ENCODE measurements around the gene NR3C2. TPM values are rescaled to one million over a fixed set of nuclear protein-coding genes. Genes with fewer than 3 reads are reported as not detected.

NR3C2 gene
- total RNA-seq, 1 experiment from 2014 or later, result 0.16 TPM

DNA sequence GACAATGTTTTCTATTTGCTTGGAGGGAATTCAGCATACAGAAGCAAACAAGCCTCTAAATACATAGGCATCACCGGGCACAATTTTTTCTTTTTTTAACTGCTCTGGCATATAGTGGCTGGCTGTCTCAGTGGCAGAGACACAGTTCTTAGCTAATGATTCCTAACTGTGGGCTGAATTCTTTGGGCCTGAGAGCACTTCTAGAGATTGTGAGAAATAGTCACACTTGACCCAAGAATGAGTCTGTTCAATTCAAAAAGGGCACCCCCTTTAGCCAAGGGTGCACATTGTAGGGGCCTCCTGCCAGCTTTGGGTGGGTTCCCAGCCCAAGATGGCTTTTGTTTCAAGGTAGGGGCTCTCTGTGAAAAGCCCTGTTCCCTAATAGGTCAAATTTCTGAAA, 364.6 kb downstream of the NR3C2 start:
- peaks cover 18% of the 10 kb centered on the region for H3K36me3 Mint-ChIP-seq (ENCODE audit: insufficient read depth, unreplicated experiment)
- Histone ChIP-seq H3K4me1 (no peaks in the 10 kb centered on the region), H3K4me3 (ENCODE audit: low read depth, low read length) (no peak overlapping the region), H3K27me3 (replicated peaks; ENCODE audit: control insufficient read depth, insufficient read depth, low read length) (no peaks in the 10 kb centered on the region), H3K9me3 (no peaks in the 10 kb centered on the region), H3K36me3 (ENCODE audit: control insufficient read depth, insufficient read depth, low read length) (peaks cover 2% of the 10 kb centered on the region)
- H3K27ac Mint-ChIP-seq (ENCODE audit: unreplicated experiment), result no peak overlapping the region
- ChIA-PET POLR2A (no interaction called here), CTCF (no interaction called here)
- no peaks in the 10 kb centered on the region for H3K4me1 Mint-ChIP-seq (ENCODE audit: low read depth, unreplicated experiment)
- H3K4me3 Mint-ChIP-seq (ENCODE audit: unreplicated experiment), result no peak overlapping the region
- no peaks in the 10 kb centered on the region for H3K27me3 Mint-ChIP-seq (ENCODE audit: insufficient read depth, unreplicated experiment)
- peaks cover 11% of the 10 kb centered on the region for H3K9me3 Mint-ChIP-seq (ENCODE audit: unreplicated experiment)
- BruUV-seq (replicated peaks), result no TSS peak
- TF ChIP-seq, protein P1, sequence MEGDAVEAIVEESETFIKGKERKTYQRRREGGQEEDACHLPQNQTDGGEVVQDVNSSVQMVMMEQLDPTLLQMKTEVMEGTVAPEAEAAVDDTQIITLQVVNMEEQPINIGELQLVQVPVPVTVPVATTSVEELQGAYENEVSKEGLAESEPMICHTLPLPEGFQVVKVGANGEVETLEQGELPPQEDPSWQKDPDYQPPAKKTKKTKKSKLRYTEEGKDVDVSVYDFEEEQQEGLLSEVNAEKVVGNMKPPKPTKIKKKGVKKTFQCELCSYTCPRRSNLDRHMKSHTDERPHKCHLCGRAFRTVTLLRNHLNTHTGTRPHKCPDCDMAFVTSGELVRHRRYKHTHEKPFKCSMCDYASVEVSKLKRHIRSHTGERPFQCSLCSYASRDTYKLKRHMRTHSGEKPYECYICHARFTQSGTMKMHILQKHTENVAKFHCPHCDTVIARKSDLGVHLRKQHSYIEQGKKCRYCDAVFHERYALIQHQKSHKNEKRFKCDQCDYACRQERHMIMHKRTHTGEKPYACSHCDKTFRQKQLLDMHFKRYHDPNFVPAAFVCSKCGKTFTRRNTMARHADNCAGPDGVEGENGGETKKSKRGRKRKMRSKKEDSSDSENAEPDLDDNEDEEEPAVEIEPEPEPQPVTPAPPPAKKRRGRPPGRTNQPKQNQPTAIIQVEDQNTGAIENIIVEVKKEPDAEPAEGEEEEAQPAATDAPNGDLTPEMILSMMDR (IDR thresholded peaks at IDR 0.05; ENCODE audit: insufficient read depth in 1 of 2, low read depth in 1 of 2, low read length in 1 of 2, severe bottlenecking in 1 of 2, unreplicated experiment in 1 of 2), result no peak
- intact Hi-C loops (cut with micrococcal nuclease; ENCODE audit: unreplicated experiment), result no loop called here
- no peak for DNase-seq

DNA sequence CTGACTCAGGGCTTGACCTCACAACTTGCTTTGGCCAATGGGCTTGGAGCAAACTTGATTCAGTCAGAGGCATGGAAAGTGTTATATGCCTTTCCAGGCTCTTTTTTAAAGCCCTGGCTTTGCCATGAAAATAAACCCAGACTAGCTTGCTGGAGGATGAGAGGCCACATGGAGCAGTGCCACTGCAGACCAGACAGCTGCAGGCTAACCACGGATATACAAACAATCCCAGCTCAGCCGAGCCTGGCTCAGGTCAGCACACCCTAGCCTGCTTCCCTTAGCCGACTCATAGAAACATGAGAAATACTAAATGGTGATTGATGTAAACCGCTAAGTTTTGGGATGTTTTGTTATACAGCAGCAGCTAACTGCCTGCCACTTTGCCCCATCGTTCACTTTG, 365.2 kb downstream of the NR3C2 start:
- H3K27me3 Mint-ChIP-seq (ENCODE audit: insufficient read depth, unreplicated experiment), result no peaks in the 10 kb centered on the region
- intact Hi-C loops (cut with micrococcal nuclease; ENCODE audit: unreplicated experiment), result no loop called here
- H3K36me3 Mint-ChIP-seq (ENCODE audit: insufficient read depth, unreplicated experiment), result peaks cover 18% of the 10 kb centered on the region
- BruUV-seq (replicated peaks), result no TSS peak
- no peak overlapping the region for H3K4me3 ChIP-seq (ENCODE audit: low read depth, low read length)
- CTCF ChIA-PET, result no interaction called here
- POLR2A ChIA-PET, result no interaction called here
- no peak for DNase-seq
- H3K4me1 ChIP-seq, result no peaks in the 10 kb centered on the region
- no peaks in the 10 kb centered on the region for H3K9me3 ChIP-seq
- no peak overlapping the region for H3K4me3 Mint-ChIP-seq (ENCODE audit: unreplicated experiment)
- H3K36me3 ChIP-seq (ENCODE audit: control insufficient read depth, insufficient read depth, low read length), result peaks cover 2% of the 10 kb centered on the region
- TF ChIP-seq, protein P1 (IDR thresholded peaks at IDR 0.05; ENCODE audit: insufficient read depth in 1 of 2, low read depth in 1 of 2, low read length in 1 of 2, severe bottlenecking in 1 of 2, unreplicated experiment in 1 of 2), result no peak
- H3K9me3 Mint-ChIP-seq (ENCODE audit: unreplicated experiment), result peaks cover 11% of the 10 kb centered on the region
- H3K27me3 ChIP-seq (replicated peaks; ENCODE audit: control insufficient read depth, insufficient read depth, low read length), result no peaks in the 10 kb centered on the region
- no peaks in the 10 kb centered on the region for H3K4me1 Mint-ChIP-seq (ENCODE audit: low read depth, unreplicated experiment)
- H3K27ac Mint-ChIP-seq (ENCODE audit: unreplicated experiment), result no peak overlapping the region

- CTCF ChIA-PET, result no interaction called here
- Histone ChIP-seq H3K4me3 (ENCODE audit: low read depth, low read length) (no peak overlapping the region), H3K27me3 (replicated peaks; ENCODE audit: control insufficient read depth, insufficient read depth, low read length) (no peaks in the 10 kb centered on the region), H3K4me1 (no peaks in the 10 kb centered on the region), H3K36me3 (ENCODE audit: control insufficient read depth, insufficient read depth, low read length) (peaks cover 2% of the 10 kb centered on the region), H3K9me3 (no peaks in the 10 kb centered on the region)
- Mint-ChIP-seq H3K27me3 (ENCODE audit: insufficient read depth, unreplicated experiment) (no peaks in the 10 kb centered on the region), H3K4me3 (ENCODE audit: unreplicated experiment) (no peak overlapping the region), H3K4me1 (ENCODE audit: low read depth, unreplicated experiment) (no peaks in the 10 kb centered on the region), H3K36me3 (ENCODE audit: insufficient read depth, unreplicated experiment) (peaks cover 23% of the 10 kb centered on the region), H3K27ac (ENCODE audit: unreplicated experiment) (no peak overlapping the region), H3K9me3 (ENCODE audit: unreplicated experiment) (peaks cover 11% of the 10 kb centered on the region)
- no TSS peak for BruUV-seq (replicated peaks)
- POLR2A ChIA-PET, result no interaction called here
- DNase-seq, result no peak
- intact Hi-C loops (cut with micrococcal nuclease; ENCODE audit: unreplicated experiment), result no loop called here
- TF ChIP-seq, protein P1 (IDR thresholded peaks at IDR 0.05; ENCODE audit: insufficient read depth in 1 of 2, low read depth in 1 of 2, low read length in 1 of 2, severe bottlenecking in 1 of 2, unreplicated experiment in 1 of 2), result no peak
Observed at GRCh38 chr4:148075438-148075837, 366.8 kb downstream of the NR3C2 start.
